Osteoblast (primary cell): ENCODE results near the gene EVPL. TPM values are rescaled to one million over a fixed set of nuclear protein-coding genes. Genes with fewer than 3 reads are reported as not detected.

ENCODE experiments used
- DNase-seq: peaks from one replicate; pipeline ENCODE4 v3.0.0; 2011; ENCODE audit warnings: low spot score, mixed read lengths; ENCODE audit not compliant: insufficient read length; ENCODE audit errors: missing footprints
- H2AFZ ChIP-seq: 2 replicates; pipeline ENCODE4 v1.6.0; 2011; ENCODE audit warnings: mild to moderate bottlenecking, low read length
- H3K27ac ChIP-seq: 2 replicates; pipeline ENCODE4 v1.5.1; 2011; ENCODE audit warnings: mild to moderate bottlenecking, low read depth, low read length, moderate library complexity
- H3K27me3 ChIP-seq: 2 replicates; pipeline ENCODE4 v1.6.0; 2012; ENCODE audit warnings: mild to moderate bottlenecking, control low read depth, inconsistent platforms, low read length, moderate library complexity; ENCODE audit not compliant: insufficient read depth
- H3K36me3 ChIP-seq: 2 replicates; pipeline ENCODE4 v1.5.1; 2011; ENCODE audit warnings: mild to moderate bottlenecking, low read length, control low read depth, moderate library complexity; ENCODE audit not compliant: insufficient read depth
- H3K4me1 ChIP-seq: 2 replicates; pipeline ENCODE4 v1.5.1; 2011; ENCODE audit warnings: mild to moderate bottlenecking, low read length, control low read depth, moderate library complexity; ENCODE audit not compliant: insufficient read depth
- H3K4me2 ChIP-seq: 2 replicates; pipeline ENCODE4 v1.6.0; 2011; ENCODE audit warnings: mild to moderate bottlenecking, low read length; ENCODE audit not compliant: insufficient read depth
- H3K4me3 ChIP-seq: fragments of 200-600 bp; sonication (generic); 3 replicates; pipeline ENCODE4 v1.5.1; 2012; ENCODE audit warnings: mild to moderate bottlenecking, low read length, inconsistent platforms; ENCODE audit not compliant: insufficient read depth
- H3K79me2 ChIP-seq: 2 replicates; pipeline ENCODE4 v1.6.0; 2012; ENCODE audit warnings: mild to moderate bottlenecking, low read length, control low read depth, inconsistent platforms; ENCODE audit not compliant: insufficient read depth
- H3K9me3 ChIP-seq: 2 replicates; pipeline ENCODE4 v1.5.1; 2011; ENCODE audit warnings: low read depth, low read length, control low read depth
- H4K20me1 ChIP-seq: 2 replicates; pipeline ENCODE4 v1.6.0; 2012; ENCODE audit warnings: mild to moderate bottlenecking, low read length, control low read depth; ENCODE audit not compliant: insufficient read depth
- CTCF ChIP-seq: IDR thresholded peaks from 2 replicates; pipeline ENCODE4 v1.5.1; 2011; ENCODE audit warnings: mild to moderate bottlenecking, low read depth, low read length, moderate library complexity; ENCODE audit errors: extremely low read depth
- total RNA-seq: library from RNA; depleted of rRNA; stranded (reverse); fragments of >200 nt; gene quantifications from 2 replicates; pipeline ENCODE4 v1.2.3, GENCODE V29; 2012

EVPL gene
- total RNA-seq, 1 donor, result not detected

- TF ChIP-seq CTCF, result no peak
- Histone ChIP-seq H3K79me2 (peaks cover 33% of the 10 kb centered on the region), H3K27me3 (peaks cover 63% of the 10 kb centered on the region), H3K4me3 (no peak within 1 kb of the TSS), H3K36me3 (no peaks in the 10 kb centered on the region), H4K20me1 (peaks cover 17% of the 10 kb centered on the region), H3K4me1 (peaks cover 12% of the 10 kb centered on the region), H2AFZ (no peak within 1 kb of the TSS), H3K4me2 (no peak within 1 kb of the TSS), H3K9me3 (no peaks in the 10 kb centered on the region), H3K27ac (no peak within 1 kb of the TSS)
- DNase-seq, result peak; percentile 85
Observed at GRCh38 chr17:76074390-76075363, 47.6 kb upstream of the EVPL start, which contains the start of gene GALR2. GALR2 (plus strand) TSS chr17:76074781; CDS start chr17:76074884, 103 bp downstream.

GRCh38 chr17:76072148-76072858, 45.2 kb upstream of the EVPL start, which contains the start of gene SRP68:
SRP68 (minus strand) TSS chr17:76072517; CDS start chr17:76072491, 26 bp downstream.
- no peaks in the 10 kb centered on the region for H3K9me3 ChIP-seq
- peak within 1 kb of the TSS; percentile 85 for H2AFZ ChIP-seq
- DNase-seq, result peak; percentile 100
- H3K27ac ChIP-seq, result peak within 1 kb of the TSS; percentile 82
- H4K20me1 ChIP-seq, result peaks cover 23% of the 10 kb centered on the region
- H3K36me3 ChIP-seq, result peaks cover 7% of the 10 kb centered on the region
- H3K79me2 ChIP-seq, result peaks cover 54% of the 10 kb centered on the region
- H3K4me3 ChIP-seq, result peak within 1 kb of the TSS; percentile 80
- H3K4me2 ChIP-seq, result peak within 1 kb of the TSS; percentile 88
- no peak for TF ChIP-seq CTCF
- peaks cover 12% of the 10 kb centered on the region for H3K4me1 ChIP-seq
- H3K27me3 ChIP-seq, result peaks cover 39% of the 10 kb centered on the region

DNA sequence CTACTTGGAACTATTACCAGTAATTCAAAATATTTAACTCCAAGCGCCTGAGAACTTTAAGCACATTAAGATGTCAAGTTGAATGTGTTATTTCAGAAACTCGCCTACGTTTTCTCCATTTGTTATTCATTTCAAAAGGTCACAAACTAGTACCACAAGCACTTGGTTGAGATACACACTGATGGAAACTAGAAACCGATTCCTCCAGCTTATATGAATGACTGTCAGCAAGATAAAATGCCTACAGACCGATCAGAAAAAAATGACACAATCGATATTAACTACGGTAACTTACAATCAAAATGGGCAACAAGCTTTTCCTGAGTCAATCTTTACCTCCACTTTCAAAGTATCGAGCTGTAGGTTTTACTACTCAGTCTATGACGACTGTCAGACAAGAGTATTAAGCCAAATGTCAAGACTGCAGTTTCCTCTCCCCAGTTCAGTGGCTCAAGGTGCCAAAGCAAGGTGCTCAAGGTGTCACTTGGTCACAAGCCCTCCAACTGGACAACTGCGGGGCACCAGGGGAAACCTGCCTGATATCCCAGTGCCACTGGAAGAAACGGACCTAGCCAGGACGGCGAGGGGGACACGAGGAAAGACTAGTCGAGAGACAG, 44.5 kb upstream of the EVPL start:
- Histone ChIP-seq H3K36me3 (peaks cover 13% of the 10 kb centered on the region), H3K4me2 (peak overlapping the region; percentile 83), H3K79me2 (peaks cover 59% of the 10 kb centered on the region), H4K20me1 (peaks cover 27% of the 10 kb centered on the region), H2AFZ (peak overlapping the region; percentile 69), H3K27ac (peak overlapping the region; percentile 82), H3K9me3 (no peaks in the 10 kb centered on the region), H3K27me3 (peaks cover 32% of the 10 kb centered on the region), H3K4me1 (peaks cover 12% of the 10 kb centered on the region), H3K4me3 (peak overlapping the region; percentile 80)
- no peak for TF ChIP-seq CTCF
- peak; percentile 85 for DNase-seq
